Mucosa of gallbladder (tissue), 1 donor: ENCODE data around the gene HEMGN. TPM values are rescaled to one million over a fixed set of nuclear protein-coding genes. Genes with fewer than 3 reads are reported as not detected.

ENCODE experiments used
- DNase-seq: peaks from one replicate; pipeline ENCODE4 v3.0.0-alpha.2; 2020; ENCODE audit warnings: low spot score
- total RNA-seq: library from RNA; stranded (reverse); gene quantifications from one replicate; pipeline ENCODE4 v1.2.1, GENCODE V29; 2021
- donor health status: DM: no; HTN: no; CAD: no.

HEMGN gene
- total RNA-seq, 1 donor from 2014 or later = 0.14 TPM

DNA sequence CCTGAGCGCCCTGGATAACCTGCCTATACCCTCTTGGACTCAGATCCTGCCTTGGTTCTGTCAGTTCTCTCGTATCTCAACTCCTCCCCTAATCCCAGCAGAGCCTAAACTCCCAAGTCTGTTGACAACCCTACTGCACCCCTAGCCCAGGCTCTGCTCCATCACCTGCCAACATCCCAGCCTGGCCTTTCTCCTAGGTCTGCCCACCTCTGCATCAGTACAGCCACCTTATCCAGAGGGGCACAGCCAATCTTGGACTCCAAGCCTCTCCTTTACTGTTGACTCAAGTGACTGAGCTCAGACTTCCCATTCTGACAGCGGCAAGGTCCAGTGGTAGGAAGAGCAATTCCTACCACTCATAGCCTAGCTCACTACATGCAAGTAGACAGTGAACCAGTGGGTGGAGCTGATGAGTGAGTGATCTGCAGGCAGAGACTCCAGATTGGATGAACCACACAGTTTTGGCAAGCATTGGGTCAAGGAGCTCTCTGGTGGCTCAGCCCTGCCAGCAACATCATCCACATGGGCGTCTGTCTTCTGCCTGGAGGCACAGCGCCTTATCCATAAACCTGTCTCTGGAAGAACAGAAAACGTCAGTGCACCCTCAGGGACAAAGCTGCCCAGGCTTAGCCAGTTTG, 42.2 kb downstream of the HEMGN start:
- DNase-seq = no peak

DNA sequence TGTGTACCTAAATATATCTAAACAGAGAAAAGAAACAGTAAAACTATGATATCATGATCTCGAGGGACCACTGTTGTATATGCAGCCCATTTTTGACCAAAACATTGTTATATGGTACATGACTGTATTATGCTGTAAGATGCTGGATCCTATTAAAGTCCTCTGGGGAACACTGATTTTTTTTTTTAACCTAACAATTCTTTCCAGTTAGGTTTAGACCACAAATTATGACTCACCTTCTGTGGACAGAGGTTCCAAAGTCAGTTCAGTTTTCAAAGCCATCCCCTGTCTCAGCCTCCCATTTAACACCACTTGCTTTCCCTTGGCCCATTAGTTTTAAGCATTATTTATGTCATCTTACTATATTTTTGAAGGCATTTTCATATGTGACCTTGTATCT, 42.8 kb downstream of the HEMGN start:
- DNase-seq = no peak

DNA sequence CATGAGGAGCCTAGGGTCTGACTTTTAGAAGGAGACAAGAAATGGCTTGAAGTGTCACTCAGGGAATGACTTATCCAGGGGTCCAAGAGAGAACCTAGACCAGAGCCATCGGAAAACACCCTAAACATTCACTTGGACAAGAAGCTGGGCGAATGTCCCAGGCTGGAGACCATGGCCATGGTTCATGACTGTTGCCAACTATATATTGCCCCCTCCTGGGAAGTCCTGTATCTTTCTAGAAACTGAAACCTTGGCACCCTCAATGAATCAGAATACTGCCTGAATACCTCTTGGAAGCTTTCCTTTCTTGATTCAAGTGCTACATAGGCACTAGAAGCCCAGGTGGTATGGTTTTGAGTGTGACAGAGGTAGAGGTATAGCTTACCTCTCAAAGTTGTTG, 45.6 kb downstream of the HEMGN start:
- DNase-seq = no peak

DNA sequence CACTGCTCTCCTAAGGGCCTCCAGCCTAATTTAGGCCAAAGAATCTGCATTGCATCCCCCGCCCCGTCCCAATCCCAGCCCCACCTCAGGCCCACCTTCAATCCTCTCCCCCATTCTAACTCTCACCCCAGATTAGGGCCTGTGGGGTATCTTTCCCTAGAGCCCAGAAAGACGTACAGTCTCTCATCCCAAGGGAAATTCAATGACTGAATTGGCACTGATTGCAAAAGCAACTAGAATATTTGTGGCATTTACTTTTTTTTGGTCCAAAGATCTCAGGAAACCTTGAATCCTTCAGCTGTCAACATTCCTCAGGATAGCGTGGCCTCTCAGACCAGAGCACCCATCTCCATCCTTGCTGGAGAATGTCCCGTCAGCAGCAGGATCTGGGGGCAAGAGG, 46.2 kb downstream of the HEMGN start:
- DNase-seq = no peak

DNA sequence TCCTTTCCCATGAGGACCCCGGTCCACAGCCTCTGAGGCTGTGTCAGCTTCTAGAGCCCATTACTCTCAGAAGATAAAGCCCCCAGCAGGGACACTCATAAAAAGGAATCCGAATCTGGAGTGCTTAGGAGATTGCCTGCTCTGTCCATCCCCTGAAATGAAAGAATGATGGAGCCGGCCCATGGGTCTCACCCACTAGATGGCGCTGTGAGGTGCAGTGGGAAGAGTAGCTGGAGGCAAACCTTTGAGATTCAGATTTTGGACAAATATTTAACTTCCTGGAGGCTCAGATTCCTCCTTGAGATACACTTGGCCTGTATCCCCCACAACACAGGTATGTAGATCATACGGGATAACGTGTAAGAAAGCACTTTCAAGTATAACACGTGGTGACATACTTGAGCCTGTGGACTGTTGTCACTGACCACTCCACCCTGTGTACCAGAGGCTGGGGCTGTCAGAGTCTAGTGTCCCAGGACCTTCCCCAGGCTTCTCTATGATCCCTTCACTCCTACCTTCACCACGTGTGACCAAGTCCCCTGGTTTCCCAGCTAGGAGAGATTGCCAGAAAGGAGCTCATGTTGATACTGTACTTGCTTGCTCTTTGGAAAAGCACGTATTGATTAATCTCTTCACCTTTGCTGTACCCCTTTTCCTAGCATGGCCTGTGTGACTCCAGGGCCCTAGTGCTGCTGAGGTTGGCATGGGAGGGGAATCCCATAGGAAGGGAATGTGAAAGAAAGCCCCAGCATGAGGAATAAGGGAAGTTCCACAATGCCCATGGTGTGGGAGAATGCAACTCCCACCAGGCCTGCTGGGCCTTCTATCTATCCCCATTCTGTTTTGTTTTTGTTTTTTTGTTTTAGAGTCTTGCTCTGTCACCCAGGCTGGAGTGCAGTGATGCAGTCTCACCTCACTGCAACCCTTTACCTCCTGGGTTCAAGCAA, 47.8 kb downstream of the HEMGN start:
- DNase-seq = peak; percentile 24

DNA sequence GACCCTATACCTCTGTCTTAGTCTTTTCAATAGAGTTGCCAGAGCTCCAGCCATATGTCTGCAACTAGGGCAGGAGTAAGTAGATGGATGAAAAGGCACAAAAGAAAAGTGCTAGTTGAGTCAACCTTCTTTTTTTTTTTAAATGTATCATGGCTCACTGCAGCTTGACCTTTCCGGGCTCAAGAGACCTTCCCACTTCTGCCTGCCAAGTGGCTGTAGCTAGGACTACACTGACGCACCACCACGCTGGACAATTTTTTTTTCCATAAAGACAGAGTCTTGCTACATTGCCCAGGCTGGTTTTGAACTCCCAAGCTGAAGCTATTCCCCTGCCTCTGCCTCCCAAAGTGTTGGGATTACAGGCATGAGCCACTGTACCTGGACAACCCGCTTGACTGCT, 57.6 kb downstream of the HEMGN start:
- DNase-seq = no peak

Other genes with a start within 250 kb of the HEMGN start
- 13.5 TPM for gene XPA, start 240.8 kb downstream of the HEMGN start, total RNA-seq
- gene FOXE1, start 84.9 kb downstream of the HEMGN start, total RNA-seq = not detected
- 11.5 TPM for gene TRMO, start 15.7 kb downstream of the HEMGN start, total RNA-seq
- 90.5 TPM for gene ANP32B, start 45.2 kb upstream of the HEMGN start, total RNA-seq
- 69.3 TPM for gene NANS, start 118.6 kb upstream of the HEMGN start, total RNA-seq
- gene TRIM14, start 181.1 kb upstream of the HEMGN start, total RNA-seq = 44.4 TPM